ENCODE measurements around the gene MRPS25.
"Not testable (repeated sequence)": the region's sequence is repeated elsewhere in the genome, so short reads cannot be mapped to it uniquely, and the experiment has no call there.

MRPS25 gene

DNA sequence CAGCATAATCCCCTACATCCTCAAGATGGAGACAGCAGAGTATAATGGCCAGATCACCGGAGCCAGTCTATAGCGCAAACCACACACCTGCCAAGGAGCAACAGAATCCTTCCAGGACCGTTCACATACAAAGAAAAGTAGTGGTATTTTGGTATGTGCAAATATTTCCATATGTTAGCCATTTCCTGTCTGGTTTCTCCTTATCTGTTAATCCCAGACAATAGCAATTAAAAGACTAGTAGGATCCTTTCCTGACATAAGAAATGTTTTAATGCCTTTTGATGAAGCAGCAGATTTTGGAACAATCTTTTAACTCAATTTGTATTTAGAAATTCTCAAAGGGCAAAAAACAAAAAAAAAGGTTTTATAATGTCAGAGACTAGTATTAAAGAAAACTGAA is 22.2 kb downstream of the MRPS25 start:
- DNase-seq = no peak

DNA sequence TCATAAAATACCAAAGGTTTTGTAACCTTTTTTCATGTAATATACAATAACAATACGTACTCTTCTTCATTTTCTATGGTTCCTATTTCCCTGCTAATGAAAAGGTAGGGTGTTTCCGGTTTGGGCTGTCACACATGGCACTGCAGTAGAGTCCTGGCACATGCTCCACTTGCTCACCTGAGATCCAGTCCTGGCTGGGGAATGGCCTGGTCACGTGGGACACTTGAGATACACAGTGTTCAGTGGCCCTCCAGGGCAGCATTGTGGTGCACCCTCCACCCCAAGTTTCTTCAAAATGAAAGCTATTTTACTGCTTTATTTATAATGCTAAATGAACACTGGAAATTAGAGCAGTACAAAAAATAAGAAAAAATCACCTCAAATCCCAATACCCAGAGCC is 23.2 kb downstream of the MRPS25 start:
- DNase-seq = no peak

DNA sequence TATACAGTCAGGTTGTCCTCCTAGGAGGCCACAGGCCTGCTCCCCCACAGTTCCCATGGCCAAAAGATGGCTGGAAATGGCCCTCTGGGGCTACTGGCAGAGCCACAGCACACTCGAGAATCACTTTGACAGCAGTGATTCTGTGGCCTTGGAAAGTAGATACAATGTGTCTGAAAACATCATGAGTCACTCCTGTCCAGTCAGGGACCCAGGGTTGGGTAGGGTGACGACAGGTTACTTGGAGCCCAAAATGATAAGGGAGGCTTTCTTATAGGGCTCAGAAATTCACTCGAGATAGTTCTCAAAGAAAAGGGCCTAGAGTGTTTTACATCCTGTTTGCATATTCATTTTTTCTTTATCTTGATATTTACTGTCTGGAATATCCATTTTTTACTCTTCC is 24.3 kb downstream of the MRPS25 start:
- no peak for DNase-seq

DNA sequence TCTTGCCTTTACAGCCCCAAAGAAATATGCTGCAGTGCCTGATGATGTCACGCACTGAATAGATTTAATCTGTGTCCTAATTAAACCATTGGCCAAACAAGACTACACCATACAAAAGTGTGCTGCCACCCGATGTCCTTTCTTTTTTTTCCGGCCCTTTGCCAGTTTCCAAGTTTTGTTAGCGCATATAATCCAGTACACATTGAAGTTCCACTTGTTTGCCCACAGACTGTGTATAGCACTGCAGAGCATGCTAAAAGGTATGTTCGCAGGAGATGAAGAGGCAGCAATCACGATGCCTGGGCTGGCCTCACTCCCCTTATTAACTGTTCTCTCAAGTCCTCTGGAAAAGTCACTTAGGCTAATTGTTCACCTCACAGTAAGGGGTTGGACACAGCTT is 26.8 kb downstream of the MRPS25 start:
- no peak for DNase-seq

DNA sequence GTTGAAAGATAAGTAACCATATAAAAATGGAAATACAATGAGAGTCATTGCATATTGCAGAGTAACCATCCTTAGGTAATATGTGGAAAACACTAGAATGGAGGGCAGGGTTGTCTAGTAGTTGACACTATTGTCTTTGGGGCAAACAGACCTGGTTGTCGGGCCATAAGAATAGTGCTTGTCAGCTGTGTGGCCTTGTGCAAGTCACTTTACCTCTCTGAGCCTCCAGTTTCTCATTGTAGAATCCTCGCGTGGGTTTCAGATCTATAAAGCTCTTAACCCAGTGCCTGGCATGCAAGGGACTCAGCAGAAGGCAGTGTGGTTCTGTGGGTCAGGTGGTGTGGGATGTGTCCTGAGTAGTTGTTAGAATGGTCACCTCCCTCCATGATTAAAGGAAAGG is 32.0 kb downstream of the MRPS25 start:
- no peak for DNase-seq

DNA sequence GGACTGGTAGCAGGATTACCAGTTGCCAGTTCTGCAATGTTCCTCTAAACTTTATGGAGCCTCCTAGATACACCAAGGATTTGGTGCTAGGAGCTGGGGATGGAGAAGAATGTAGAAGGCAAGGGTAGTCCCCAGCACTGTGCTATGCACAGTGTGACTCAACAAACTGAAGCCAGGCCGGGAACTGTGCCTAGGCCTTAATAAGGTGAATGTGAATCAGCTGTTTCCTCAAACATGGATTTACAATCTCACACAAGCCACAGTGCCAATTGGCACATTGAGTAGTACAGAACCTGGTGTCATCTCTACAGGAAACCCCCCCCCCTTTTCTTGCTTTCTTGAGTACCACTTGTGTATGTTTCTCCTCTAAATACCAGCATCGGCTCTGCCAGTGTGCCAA is 32.5 kb downstream of the MRPS25 start:
- no peak for DNase-seq

DNA sequence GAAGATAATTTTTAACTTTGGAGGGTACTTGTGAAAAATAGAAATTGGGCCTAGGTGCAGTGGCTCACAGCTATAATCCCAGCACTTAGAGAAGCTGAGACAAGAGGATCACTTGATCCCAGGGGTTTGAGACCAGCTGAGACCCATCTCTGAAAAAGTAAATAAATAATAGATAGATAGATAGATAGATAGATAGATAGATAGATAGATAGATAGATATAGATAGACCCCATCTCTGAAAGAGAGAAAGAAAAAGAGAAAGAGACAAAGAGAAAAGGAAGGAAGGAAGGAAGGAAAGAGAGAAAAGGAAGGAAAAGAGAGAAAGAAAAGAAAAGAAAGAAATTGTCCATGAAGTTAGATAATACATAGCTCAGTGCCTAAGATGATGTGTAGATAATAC is 35.5 kb downstream of the MRPS25 start:
- no peak for DNase-seq

DNA sequence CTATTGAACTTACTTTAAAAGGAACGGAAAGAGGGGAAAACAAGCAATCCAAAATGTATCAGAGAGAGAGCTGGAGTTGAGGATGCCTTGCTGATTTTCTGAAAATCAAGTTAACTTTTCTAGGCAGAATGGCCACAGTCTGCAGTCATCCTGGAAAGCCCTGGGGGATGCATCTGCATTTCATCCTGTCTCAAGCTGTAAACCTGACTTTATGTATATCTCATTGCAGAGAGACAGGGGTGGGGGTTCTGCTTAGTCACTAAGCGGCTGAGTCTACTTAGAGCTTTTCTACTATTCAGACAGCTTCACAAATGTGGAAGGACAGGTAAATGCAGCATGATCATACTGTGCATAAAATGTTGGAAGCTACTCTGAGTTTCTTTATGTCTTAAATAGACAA is 41.4 kb downstream of the MRPS25 start:
- DNase-seq = no peak

DNA sequence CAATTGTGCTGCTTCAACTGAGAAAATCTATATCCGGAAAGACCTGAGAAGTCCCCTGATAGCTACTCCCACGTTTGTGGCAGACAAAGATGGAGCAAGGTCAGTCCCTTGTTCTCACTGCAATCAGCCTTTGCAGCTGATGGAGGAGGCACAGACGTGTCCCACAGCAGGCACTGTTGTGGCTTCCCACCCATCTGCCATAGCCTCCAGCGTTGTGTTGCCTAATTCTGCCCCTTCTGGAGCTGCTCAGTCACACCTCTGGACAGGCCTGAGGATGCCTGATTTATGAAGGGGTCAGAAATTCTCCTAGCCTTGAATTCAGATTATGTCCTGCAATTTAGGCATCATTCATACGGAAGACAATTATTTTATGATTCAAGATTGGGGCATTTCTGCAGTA is 41.9 kb downstream of the MRPS25 start:
- DNase-seq = no peak

DNA sequence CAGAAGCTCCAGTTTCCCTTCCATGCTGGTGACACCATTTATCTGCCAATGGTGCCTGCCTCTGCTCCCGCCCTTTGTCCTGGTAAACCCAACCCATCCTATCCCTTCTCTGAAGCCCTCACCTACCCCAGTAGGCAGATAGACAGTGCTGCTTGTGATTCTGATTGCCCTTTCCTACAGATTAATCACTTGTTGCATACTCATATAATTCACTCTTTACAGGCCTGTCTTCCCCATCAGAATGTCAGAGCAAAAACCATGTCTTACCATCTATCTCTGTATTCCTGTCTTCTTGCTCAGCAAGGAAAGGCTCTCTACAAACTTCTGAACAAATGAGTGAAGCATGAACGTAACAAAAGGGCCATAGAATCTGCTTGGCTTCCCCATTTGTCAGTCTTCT is 47.9 kb downstream of the MRPS25 start:
- DNase-seq = no peak

DNA sequence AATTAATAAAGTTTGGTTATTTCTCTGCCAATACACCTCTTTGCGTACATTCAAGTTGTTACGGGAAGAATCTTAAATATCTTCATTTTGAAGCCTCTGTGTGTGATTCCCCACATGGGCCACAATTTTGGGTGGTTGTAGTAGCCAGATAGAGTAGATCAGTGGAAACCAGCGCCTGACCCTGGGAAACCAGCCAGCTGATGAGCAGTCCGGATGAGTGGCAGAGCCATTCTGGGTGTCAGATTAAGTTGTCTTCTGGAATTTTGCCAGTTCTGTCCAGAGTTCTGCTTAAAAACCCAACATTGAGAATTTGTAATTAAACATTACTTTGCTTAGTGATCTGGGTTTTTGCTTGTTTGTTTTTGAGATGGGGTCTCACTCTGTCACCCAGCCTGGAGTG is 49.7 kb downstream of the MRPS25 start:
- DNase-seq = no peak

DNA sequence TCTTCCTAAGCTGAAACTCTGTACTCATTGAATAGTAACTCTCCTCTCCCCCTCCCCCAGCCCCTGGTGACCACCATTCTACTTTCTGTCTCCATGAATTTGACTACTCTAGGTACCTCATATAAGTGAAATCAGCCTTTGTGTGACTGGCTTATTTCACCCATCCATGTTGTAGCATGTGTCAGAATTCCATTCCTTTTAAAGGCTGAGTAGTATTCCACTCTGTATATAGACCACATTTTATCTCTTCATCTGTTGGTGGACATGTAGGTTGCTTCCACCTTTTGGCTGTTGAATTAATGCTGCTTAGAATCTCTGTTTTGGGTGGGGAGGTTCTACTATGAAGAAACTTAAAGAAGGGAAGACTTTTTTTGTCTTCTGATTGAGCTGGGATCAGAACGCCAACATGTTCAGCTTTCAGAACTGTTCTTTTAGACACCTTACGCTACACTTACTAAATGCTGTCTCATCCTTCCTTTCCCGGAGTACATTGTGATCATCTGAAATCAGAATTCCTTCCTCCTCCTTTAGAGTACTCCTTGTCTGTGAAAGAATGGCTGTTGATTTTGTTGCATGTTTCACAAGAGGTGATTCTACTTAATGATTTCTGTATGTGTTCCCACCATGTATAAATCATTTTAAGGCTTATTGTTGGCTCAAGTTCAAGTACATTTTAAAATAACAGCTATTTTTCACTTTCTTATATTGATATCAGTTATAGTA is 50.3 kb downstream of the MRPS25 start:
- DNase-seq = no peak

DNA sequence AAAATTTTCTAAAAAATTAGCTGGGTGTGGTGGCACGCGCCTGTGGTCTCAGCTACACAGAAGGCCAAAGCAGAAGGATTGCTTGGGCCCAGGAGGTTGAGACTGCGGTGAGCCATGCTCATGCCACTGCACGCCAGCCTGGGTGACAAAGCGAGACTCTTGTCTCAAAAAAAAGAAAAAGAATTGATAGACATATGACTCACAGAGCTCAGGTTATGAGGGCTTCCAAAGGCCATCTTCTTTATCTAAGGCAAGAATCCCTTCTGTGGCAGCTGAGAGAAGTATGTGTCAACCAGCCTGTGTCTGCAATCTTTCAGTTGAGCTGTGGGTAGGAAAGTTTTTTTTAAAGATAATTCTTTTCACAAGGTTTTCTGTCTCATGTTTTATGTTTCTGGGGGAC is 53.9 kb downstream of the MRPS25 start:
- no peak for DNase-seq

DNA sequence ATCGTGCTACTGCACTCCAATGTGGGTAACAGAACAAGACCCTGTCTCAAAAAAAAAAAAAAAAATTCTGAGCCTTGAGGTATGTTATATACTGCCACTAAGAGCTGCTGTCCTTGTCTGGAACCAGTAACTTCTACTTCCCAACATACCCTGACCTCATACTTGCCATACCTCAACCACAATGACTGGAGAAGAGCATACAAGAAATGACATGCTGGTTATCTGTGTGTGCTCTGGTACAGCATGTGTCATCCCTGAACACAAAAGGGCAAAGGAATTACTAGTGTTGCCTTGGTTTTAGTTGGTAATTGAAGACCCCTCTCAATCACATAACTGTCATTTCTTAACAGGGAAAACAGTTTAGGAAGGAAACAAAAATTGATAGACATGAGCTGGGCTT is 54.5 kb downstream of the MRPS25 start:
- no peak for DNase-seq

DNA sequence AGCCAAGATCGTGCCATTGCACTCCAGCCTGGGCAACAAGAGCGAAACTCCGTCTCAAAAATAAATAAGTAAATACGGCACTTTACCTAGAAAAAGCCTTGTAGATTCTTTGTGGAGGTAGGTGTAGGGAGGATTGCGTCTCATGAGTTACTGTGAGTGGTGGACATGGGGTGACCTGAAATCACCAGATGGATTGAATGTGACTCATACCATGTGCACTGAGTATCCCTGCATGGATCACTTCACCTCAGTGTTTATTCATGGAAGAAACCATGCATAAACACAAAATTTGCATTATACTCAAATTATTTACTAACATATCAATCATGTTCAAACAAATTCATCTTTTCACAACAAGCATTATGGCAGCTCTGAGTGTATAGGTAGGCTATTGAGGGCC is 55.9 kb downstream of the MRPS25 start:
- DNase-seq = no peak

DNA sequence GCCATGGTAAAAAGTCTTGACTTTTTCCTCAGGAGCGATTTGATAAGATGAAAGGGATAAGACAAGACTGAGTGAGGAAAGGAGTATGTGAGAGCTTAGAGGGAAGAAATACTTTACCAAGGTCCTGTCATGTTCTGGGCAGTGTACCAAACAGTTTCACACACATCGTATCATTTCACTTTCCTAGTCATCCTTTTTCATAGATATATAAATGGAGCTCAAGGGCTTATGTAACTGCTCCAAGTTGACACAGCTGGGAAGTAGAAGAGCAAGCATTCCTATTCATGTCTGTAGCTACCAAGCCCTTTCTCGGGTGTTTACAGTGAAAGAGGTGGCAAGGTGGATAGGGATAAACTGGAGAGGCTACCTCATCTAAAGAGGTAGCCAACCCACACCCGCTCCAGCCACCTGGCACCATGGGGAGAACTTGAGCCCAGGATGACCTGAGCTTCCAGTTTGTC is 57.4 kb downstream of the MRPS25 start:
- DNase-seq = no peak

DNA sequence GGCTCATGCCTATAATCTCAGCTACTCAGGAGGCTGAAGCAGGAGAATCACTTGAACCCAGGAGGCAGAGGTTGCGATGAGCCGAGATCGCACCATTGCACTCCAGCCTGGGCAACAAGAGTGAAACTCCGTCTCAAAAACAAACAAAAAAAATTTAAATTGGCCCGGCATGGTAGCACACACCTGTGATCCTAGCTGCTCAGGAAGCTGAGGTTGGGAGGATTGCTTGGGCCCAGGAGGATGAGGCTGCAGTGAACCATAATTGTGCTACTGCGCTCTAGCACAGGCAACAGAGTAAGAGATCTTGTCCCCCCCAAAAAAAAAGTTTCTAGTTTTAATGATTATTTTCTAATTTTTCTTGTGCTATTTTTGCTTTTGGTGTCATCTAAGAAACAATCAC is 65.9 kb downstream of the MRPS25 start:
- DNase-seq = not testable (repeated sequence)

All from activated CD4-positive, alpha-beta T cell treated with anti-CD3 and anti-CD28 coated beads, Interleukin-2, amount 50 U/mL, for 4 hours (primary cell).